ENCODE results near the gene VEPH1.

Gene VEPH1

DNA sequence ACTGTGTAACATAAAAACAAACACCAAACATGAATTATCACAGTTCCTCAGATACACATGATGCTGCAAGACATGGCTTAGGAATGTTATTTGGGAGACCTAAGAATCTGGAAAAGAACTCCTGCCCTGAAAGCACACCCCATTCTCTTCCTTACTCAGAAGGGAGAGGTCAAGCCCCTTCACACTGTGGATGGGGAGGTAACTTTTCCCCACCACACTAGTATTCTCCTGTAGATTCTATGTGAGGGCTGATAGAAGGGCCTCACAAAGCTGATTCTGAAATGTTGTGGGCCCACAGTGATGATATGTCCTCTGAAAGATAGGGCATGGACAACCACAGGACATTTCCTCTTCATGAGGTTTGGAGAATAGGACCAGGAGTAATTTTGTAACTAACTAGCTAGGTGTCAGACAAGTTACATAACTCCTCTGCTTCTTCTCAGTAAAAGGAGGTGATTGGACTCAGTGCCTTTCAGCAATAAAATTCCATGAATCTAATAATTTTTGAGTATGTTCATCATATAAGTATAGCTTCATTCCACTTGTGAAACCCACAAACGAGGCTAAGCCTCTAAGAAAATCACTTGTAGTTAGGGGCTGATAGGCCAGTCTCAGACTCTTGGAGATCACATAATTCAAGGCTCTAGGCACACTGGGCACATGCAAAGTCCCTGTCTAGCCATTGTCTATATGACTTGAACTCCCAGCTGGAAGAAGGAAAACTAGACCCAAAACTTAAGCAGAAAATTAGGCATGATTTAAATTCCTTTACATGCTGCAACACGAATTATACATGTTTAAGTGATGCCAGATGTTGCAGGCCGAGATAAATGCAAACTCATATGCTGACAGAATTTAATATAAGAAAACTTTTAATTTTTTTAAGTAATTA lies 59.1 kb downstream of the VEPH1 start:
- H3K4me3 ChIP-seq (ENCODE audit: low read length), result no peak overlapping the region
- no peak for DNase-seq (ENCODE audit: low read depth, low spot score)

DNA sequence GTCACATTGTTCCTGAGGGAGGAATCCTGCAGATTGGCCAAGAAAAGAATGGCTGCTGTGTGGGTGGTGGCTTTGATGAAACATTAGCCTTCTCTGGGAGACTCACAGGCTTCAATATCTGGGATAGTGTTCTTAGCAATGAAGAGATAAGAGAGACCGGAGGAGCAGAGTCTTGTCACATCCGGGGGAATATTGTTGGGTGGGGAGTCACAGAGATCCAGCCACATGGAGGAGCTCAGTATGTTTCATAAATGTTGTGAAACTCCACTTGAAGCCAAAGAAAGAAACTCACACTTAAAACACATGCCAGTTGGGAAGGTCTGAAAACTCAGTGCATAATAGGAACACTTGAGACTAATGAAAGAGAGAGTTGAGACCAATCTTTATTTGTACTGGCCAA lies 60.5 kb downstream of the VEPH1 start:
- H3K4me3 ChIP-seq (ENCODE audit: low read length), result no peak overlapping the region
- DNase-seq (ENCODE audit: low read depth, low spot score), result no peak

DNA sequence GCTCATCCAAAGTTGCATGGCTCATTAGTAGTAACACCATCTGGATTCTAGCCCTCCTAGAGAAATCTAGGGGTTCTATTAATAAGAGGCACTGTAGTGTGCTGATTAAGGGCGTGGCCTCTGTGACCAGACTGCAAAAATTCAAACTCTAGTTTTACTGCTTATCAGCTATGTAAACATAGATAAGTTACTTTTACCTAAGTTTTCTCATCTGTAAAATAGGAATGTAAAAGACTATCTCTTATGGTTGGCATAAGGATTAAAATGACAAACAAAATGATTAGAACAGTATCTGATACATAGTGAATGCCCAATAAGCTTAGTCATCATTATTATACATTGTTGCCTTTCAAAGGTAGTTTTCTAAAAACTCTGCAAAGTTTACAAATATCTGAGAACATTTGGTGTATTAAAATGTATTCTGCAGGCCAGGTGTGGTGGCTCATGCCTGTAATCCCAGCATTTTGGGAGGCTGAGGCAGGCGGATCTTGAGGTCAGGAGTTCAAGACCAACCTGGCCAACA lies 62.1 kb downstream of the VEPH1 start:
- DNase-seq (ENCODE audit: low read depth, low spot score), result no peak
- no peak overlapping the region for H3K4me3 ChIP-seq (ENCODE audit: low read length)

DNA sequence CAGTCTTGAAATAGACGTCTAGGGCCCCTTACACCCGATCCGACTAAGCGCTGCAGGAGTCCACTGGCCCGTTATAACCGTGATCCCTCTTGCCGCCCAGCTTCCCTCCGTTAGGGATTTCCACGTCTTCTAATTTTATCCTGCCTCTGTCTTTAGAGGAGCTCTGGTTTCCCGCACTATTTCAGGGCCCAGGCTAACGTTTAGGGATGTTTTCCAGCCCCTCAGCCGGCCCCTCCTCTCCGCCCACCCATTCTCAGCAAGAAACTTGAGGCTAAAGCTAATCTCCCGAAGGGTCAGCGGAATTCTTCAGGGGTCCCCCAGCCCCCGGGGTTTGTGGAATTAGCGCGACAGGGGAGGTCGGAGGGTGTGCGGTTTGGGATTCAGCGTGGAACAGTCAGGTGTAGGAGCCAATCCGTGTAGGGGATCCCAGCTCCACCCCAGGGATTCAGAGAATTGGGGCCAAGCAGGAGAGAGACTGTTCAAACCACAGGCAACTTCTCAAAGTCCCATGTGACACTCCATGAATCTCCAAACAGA lies 65.0 kb downstream of the VEPH1 start:
- no peak overlapping the region for H3K4me3 ChIP-seq (ENCODE audit: low read length)
- no peak for DNase-seq (ENCODE audit: low read depth, low spot score)

DNA sequence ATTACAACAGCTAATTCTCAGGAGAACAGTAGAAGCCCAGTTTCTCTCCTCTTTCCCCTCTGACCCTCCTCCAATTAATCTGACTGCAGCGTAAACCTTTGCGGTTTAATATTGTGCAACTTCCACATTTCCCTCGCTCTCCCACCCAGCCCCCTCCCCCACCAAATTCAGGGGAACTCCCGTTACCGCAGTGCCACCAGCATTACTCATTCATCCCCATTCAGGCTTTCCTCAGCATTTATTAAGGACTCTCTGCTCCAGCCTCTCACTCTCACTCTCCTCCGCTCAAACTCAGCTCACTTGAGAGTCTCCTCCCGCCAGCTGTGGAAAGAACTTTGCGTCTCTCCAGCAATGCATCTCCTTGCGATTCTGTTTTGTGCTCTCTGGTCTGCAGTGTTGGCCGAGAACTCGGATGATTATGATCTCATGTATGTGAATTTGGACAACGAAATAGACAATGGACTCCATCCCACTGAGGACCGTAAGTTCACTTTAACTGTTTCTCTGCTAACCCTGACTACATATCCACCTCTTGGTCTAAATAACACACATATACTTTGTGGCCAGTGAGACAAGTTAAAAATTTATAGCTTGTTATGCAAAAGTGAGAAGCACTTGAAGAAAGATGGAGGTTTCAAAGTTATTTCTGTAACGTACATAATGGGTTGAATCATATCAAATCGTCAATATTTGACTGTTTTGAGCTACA lies 66.5 kb downstream of the VEPH1 start, which contains the start of gene PTX3:
Gene PTX3 (plus strand): TSS at position 268 of the 709 bp plus-strand sequence. CDS start 84 bp downstream, at position 352.
- H3K4me3 ChIP-seq (ENCODE audit: low read length), result no peak within 1 kb of the TSS
- DNase-seq (ENCODE audit: low read depth, low spot score), result no peak

DNA sequence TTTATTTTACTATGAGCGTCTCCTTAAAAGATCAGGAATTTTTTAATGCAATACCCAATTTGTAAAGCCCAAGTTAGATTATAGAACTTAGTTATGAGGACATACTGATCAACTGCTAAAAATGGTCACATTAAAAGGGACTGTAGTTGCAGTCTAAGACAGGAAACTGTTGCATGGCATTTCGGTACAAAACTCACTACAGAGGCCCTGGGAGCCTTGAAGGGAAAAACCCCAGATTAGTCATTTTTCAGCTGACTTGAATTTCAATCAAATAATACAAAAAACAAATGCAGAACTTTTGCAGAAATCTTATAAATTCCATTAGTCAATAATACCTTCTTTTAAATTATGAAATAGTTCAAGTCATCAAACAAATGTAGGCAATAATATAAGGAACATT lies 73.5 kb downstream of the VEPH1 start:
- H3K4me3 ChIP-seq (ENCODE audit: low read length), result no peak overlapping the region
- DNase-seq (ENCODE audit: low read depth, low spot score), result no peak

DNA sequence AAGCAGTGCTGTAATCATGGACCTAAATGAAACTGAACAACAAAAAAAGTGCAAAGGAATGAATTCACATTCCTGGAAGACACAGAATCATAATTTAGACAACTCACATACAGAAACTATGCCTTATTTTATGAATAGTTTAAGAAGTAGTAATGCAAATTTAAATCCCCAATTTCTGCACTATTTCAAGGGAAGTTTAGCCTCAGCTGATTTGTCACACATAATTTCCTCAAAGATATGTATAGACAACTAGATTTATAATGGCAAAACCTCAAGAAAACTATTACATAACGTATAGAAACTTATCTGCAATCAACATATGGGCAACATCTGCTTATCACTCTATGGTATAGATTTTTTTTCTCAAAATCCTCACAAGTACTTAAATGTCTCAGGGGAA lies 74.4 kb downstream of the VEPH1 start:
- no peak overlapping the region for H3K4me3 ChIP-seq (ENCODE audit: low read length)
- DNase-seq (ENCODE audit: low read depth, low spot score), result no peak

DNA sequence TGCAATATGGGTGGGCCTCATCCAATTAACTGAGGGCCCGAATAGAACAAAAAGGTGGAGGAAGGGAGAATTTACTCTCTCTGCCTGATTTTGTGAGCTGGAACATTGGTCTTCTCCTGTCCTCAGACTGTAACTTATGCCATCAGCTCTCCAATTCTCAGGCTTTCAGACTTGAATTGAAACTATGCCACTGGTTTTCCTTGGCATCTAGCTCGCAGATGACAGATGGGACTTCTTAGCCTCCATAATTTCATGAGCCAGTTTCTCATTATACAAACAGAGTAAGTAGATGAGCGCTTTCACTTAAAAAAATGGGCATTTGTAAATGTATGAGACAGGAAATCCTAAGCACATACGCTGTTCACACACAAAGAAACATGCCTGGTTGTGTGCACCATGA lies 75.3 kb downstream of the VEPH1 start:
- no peak for DNase-seq (ENCODE audit: low read depth, low spot score)

DNA sequence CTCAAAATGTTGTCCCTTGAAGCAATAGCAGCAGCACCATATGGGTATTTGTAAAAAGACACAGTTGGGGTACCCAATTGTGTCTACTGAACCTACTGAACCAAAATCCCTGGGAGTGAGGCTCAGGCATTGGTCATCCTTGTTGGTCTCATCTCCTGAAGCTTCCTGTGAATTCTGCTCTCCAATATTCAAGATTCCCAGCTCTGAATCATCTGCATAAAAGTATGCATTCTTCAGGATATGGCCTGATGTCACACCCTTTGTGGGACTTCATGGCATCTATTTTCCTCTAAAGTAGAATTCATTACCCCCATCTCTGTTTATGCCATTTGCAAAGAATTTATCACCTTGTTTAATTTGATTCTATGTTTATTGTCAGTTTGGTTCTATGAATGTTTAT lies 79.9 kb downstream of the VEPH1 start:
- H3K4me3 ChIP-seq (ENCODE audit: low read length), result no peak overlapping the region
- no peak for DNase-seq (ENCODE audit: low read depth, low spot score)

More for the DNA sequence above, 75.3 kb downstream of the VEPH1 start:
- no peak overlapping the region for H3K4me3 ChIP-seq (ENCODE audit: low read length)

DNA sequence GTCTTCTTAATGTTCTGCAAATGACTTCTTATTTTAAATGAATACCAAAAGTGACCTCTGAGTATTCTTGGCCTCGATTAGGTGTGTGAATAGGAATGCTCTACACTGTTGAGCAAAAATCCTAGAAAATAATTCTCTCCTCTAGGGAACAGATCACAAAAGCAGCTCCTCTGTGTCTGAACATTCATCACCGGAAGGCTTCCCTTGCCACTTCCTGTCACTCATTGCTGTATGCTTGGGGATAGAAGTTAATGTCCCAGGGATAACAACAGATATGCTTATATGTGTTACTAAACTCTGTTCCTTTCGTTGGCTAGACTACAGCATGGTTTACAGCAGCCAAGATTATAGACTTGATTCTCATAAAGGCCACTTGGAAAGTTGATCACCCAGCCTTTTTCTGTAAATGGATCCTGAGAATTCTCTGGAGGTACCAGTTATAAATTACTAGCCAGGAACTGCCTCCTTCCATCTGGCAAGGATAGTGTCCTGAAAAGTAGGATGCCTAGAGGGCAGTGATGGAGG lies 82.5 kb downstream of the VEPH1 start:
- no peak overlapping the region for H3K4me3 ChIP-seq (ENCODE audit: low read length)
- DNase-seq (ENCODE audit: low read depth, low spot score), result no peak

DNA sequence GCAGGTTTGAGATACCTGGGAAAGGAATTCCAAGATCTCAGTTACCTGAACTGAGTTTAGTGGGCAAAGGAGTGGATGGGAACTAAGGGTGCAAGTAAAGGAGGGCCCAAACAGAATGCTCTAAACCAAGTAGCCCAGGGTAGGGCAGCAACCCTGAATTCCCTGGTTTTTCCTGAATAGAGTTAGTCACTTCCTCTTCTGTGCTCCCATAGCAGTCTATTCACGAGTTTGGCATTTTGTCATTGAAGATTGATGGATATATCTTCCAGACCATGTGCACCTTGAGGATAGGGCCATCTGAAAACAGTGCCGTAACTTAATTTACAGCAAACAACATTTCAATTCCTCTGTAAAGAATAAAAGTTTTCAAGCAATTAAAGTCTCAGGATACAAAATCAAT lies 85.1 kb downstream of the VEPH1 start:
- no peak overlapping the region for H3K4me3 ChIP-seq (ENCODE audit: low read length)
- no peak for DNase-seq (ENCODE audit: low read depth, low spot score)

DNA sequence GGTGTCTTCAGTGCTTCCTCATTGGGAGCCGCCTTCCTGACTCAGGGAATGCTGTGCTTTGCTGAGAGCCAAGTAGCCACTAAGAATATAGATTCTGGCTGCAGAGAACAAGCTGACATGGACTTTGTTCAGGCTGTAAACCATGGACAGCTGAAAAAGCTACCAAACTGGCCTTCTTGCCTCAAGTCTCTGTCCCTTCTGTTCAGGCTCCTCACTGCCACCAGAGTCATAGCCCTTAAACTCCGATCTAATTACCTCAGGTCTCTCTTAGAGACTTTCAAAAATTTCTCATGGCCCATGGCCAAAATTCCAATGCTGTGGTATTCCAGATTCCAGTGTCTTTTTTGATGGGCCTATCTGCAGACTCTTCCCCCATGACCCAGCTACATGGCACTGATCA lies 86.0 kb downstream of the VEPH1 start:
- no peak for DNase-seq (ENCODE audit: low read depth, low spot score)
- no peak overlapping the region for H3K4me3 ChIP-seq (ENCODE audit: low read length)

DNA sequence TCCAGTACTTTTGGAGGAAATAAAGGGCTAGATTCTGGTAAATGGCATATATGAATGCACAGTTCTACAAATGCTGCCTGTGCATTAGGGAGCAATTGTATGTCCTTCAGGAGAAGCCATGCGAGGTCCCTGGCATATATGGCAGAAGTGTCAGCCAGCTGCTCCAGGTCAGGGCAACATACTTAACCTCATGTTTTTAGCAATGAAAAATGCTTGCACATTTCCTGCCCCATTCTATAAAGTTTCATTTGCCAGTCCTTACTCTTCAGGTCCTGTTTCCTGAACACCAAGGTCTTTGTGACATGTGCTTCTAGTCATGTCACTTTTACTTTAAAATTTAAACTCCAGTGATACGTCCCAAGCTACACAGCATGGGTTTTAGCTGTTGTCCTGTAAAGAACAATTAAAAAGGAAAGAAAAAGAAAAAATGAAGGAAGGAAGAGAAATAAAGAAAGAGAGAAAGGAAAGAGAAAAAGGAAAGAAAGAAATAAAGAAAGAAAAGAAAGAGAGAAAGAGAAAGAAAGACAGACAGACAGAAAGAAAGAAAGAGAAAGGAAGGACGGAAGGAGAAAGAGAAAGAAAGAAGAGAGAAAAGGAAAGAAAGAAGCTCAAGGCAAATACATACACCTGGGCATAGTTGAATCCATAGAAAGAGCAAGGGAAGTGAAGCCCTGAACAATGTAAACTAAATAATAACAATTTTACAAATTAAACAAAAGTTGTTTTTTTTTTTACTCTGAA lies 86.7 kb downstream of the VEPH1 start:
- H3K4me3 ChIP-seq (ENCODE audit: low read length), result no peak overlapping the region
- DNase-seq (ENCODE audit: low read depth, low spot score), result no peak

DNA sequence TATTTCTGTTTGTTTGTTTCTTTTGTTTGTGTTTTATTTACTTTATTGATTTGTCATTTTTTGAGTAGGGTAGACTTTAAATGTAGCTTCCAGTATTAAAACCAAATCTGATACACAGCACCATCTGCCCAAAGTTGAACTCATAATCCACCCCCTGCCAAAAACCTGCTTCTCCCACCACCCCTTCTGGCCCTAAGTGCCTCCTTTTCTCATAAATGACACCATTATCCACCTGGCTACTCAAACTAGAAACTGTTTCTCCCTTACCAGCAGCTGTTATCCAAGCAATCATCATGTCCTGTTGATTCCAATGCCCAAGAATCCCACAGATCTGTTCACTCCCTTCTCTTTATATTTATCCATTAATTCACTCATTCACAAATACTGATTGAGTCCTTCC lies 88.4 kb downstream of the VEPH1 start:
- DNase-seq (ENCODE audit: low read depth, low spot score), result no peak
- no peak overlapping the region for H3K4me3 ChIP-seq (ENCODE audit: low read length)

DNA sequence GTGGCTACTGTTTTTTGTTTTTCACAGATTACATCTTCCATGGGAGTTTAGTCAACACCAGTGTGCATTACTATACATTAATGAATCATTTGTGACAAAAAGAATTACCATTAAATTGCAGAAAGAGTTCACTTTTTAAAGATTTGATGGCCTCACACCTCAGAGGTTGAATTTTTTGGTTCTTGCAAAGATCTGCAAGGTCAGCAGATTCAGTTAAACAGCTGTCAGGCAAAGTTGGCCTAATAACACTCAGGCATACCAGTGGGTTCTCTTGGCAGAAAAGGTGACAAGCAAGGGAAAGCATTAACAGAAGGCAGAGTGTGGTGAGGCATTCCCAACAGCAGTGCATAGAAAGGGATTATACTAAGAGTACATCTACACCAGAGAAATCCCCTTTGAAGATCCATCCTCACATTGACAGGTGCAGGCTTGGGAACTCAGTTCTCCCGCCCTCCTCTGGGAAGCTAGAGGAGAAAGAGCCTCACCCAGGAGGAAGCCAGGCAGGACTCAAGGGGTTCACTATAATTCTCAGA lies 90.8 kb downstream of the VEPH1 start:
- H3K4me3 ChIP-seq (ENCODE audit: low read length), result no peak overlapping the region
- no peak for DNase-seq (ENCODE audit: low read depth, low spot score)

DNA sequence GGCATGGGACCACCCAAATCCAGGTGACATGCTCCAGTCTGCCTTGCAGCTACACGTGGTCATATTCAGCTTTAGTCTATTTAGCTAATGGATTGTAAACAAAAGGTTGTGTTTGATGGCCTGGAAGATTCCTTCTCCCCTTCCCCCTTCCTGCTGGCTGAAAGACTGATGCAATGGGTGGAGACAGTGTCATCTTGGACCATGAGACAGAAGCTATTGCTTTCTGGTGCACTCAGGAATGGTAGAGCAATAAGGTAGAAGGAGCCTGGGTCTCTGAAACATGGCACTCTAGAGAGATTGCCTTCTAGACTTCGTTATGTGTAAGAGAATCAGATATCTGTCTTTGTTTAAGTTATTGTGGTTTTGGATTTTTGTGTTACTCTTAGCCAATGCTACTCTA lies 92.3 kb downstream of the VEPH1 start:
- no peak overlapping the region for H3K4me3 ChIP-seq (ENCODE audit: low read length)
- no peak for DNase-seq (ENCODE audit: low read depth, low spot score)

DNA sequence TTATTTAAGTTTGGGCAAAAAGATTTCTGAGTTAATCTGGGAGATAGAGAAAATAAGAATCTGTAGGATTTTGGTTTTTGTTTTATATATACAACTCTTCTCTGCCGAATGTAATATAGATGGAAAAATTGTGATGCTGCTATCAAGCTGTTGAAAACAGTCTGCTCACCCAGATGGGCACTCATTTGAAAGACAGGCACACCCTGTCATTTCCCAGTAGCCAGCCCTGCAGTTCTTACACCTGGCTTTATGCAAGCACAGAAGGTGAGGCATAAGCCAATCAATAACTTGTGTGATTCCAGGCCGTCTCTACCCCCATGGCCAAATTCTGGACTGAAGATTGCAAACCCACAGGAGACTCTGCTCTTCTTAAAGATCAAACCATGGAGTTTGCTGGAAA lies 93.7 kb downstream of the VEPH1 start:
- DNase-seq (ENCODE audit: low read depth, low spot score), result no peak
- no peak overlapping the region for H3K4me3 ChIP-seq (ENCODE audit: low read length)

DNA sequence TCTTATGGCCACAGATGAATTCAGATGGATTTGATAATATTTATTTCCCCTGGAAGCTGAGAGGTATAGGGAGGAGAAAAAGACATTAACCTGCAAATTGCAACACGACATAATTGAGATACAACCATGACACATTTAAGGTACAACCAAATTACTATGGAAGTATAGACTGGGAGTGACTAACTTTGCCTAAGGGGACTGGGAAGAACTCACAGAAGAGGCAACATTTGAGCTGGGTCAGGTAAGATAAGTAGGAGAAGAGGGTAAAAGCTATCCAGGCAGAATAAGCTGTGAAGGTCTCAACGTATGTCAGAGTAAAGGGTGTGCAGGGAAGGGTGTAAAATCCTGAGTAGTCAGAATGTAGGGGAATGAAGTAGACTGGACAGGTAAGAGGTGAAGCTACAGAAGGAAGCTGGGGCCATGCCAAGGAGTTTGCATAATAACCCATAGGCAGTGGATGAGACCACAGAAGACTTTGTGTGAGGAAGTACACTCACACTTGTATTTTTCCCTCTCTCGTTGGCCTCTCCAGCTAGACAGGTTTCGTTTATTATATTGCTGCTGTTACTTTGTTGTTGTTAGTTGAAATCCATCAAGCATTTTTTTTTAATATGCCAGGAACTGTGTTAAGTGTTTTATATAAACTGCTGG lies 94.6 kb downstream of the VEPH1 start:
- no peak overlapping the region for H3K4me3 ChIP-seq (ENCODE audit: low read length)
- no peak for DNase-seq (ENCODE audit: low read depth, low spot score)

Measured in Jurkat, Clone E6-1 (cell line).